Uterus (tissue), 2 donors: ENCODE measurements around the gene PAM.

ENCODE experiments used
- CTCF ChIP-seq, 4 experiments: fragments of 200-600 bp in 2 of 4; fragments of 450-650 bp in 2 of 4; sonication (generic) in 2 of 4; IDR thresholded peaks; one replicate each; pipeline ENCODE4 v1.5.1; 2016 to 2019; ENCODE audit warnings: antibody characterized with exemption in 4 of 4, mild to moderate bottlenecking in 2 of 4, moderate library complexity in 1 of 4
- POLR2A ChIP-seq, 2 donors: fragments of 450-650 bp; IDR thresholded peaks; one replicate each; pipeline ENCODE4 v1.6.1; 2016; ENCODE audit warnings: antibody characterized with exemption in 2 of 2, mild to moderate bottlenecking in 1 of 2, moderate library complexity in 1 of 2

- no peak for TF ChIP-seq POLR2A (IDR thresholded peaks at IDR 0.05)
- no peak for TF ChIP-seq CTCF (IDR thresholded peaks at IDR 0.05)
Observed at GRCh38 chr5:102798104-102798785, 43.1 kb downstream of the PAM start.
